Epithelial cell of proximal tubule (primary cell): ENCODE data around the gene AQP5. TPM values are rescaled to one million over a fixed set of nuclear protein-coding genes. Genes with fewer than 3 reads are reported as not detected.

Experiments used
- DNase-seq: peaks from one replicate; pipeline ENCODE4 v3.0.0-alpha.2; 2011; ENCODE audit warnings: low read depth
- H3K4me3 ChIP-seq: 2 replicates; pipeline ENCODE4 v1.5.1; 2011; ENCODE audit warnings: low read depth, mild to moderate bottlenecking, low read length
- CTCF ChIP-seq: conservative IDR thresholded peaks from 2 replicates; pipeline ENCODE4 v1.5.1; 2012; ENCODE audit warnings: low read depth, mild to moderate bottlenecking, low read length
- total RNA-seq: library from RNA; depleted of rRNA; stranded (reverse); fragments of >200 nt; gene quantifications from 2 replicates; pipeline ENCODE4 v1.2.3, GENCODE V29; 2015

The AQP5 gene
- total RNA-seq, 1 donor from 2014 or later, result not detected

- TF ChIP-seq CTCF, result no peak
- no peak for DNase-seq
- no peak overlapping the region for H3K4me3 ChIP-seq
Measured at GRCh38 chr12:49941556-49942511, 19.8 kb upstream of the AQP5 start.

- H3K4me3 ChIP-seq, result no peak overlapping the region
- DNase-seq, result no peak
- no peak for TF ChIP-seq CTCF
Measured at GRCh38 chr12:49942512-49942893, 19.2 kb upstream of the AQP5 start.

- no peak for TF ChIP-seq CTCF
- H3K4me3 ChIP-seq, result no peak overlapping the region
- DNase-seq, result no peak
Measured at GRCh38 chr12:49942921-49943624, 18.6 kb upstream of the AQP5 start.

- no peak for TF ChIP-seq CTCF
- DNase-seq, result no peak
- H3K4me3 ChIP-seq, result no peak overlapping the region
Measured at GRCh38 chr12:49943625-49943960, 18.1 kb upstream of the AQP5 start.

GRCh38 chr12:49944046-49944445 is 17.6 kb upstream of the AQP5 start:
- DNase-seq, result no peak
- TF ChIP-seq CTCF, result no peak
- H3K4me3 ChIP-seq, result no peak overlapping the region

- H3K4me3 ChIP-seq, result no peak overlapping the region
- no peak for TF ChIP-seq CTCF
- no peak for DNase-seq
Measured at GRCh38 chr12:49944718-49945117, 17.0 kb upstream of the AQP5 start.
